ENCODE data around the gene WWOX. TPM values are rescaled to one million over a fixed set of nuclear protein-coding genes. Genes with fewer than 3 reads are reported as not detected.

The WWOX gene
- total RNA-seq, 2 donors from 2014 or later, result 30.0 to 35.4 TPM

DNA sequence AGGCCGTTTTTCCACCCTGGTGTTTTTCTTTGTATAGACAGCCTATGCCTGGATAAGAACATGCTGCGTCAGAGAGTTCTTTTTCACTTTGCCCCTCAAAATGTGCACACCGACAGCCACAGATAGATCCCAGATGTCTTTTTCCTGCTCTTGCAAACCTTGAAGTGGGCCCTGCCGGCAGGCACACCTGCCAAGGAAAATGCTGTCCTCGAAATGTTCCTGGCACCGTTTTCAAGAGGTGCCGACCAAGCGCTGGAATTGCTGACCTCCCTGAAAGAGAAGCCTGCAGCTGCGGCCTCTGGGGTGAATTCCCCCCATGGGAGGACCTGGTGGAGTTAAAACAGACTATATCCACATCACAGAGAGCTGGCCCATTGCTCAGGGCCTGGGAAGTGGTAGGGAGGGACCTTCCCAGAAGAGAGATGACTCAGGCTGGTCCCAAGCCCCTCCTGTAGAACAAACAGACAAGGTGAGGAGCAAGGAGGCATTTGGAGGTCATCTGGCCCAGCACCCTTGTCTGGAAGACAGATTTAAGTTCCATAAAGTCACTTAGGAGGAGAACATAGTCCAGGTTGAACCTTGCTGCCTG is 833.0 kb downstream of the WWOX start:
- Mint-ChIP-seq H3K4me1 (no peaks in the 10 kb centered on the region), H3K27ac (no peak overlapping the region), H3K36me3 (ENCODE audit: low read depth) (no peaks in the 10 kb centered on the region), H3K9me3 (no peaks in the 10 kb centered on the region), H3K27me3 (ENCODE audit: insufficient read depth) (no peaks in the 10 kb centered on the region), H3K4me3 (no peak overlapping the region)
- TF ChIP-seq, protein P1, sequence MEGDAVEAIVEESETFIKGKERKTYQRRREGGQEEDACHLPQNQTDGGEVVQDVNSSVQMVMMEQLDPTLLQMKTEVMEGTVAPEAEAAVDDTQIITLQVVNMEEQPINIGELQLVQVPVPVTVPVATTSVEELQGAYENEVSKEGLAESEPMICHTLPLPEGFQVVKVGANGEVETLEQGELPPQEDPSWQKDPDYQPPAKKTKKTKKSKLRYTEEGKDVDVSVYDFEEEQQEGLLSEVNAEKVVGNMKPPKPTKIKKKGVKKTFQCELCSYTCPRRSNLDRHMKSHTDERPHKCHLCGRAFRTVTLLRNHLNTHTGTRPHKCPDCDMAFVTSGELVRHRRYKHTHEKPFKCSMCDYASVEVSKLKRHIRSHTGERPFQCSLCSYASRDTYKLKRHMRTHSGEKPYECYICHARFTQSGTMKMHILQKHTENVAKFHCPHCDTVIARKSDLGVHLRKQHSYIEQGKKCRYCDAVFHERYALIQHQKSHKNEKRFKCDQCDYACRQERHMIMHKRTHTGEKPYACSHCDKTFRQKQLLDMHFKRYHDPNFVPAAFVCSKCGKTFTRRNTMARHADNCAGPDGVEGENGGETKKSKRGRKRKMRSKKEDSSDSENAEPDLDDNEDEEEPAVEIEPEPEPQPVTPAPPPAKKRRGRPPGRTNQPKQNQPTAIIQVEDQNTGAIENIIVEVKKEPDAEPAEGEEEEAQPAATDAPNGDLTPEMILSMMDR (conservative IDR thresholded peaks at IDR 0.05), result no peak
- H3K36me3 ChIP-seq (ENCODE audit: control insufficient read depth, insufficient read depth, low read length), result no peaks in the 10 kb centered on the region
- 91 to 97% methylated on average over 3 to 9 of the region's 9 CpGs for WGBS, 2 experiments (ENCODE audit: insufficient coverage in 1 of 2, insufficient read length in 1 of 2)
- no peak overlapping the region for H3K4me3 ChIP-seq (ENCODE audit: low read length)
- no peaks in the 10 kb centered on the region for H3K4me1 ChIP-seq (ENCODE audit: control insufficient read depth, insufficient read depth, low read length)
- H3K9me3 ChIP-seq (ENCODE audit: control insufficient read depth, low read length), result no peaks in the 10 kb centered on the region
- H3K27ac ChIP-seq (ENCODE audit: low read depth, low read length), result no peak overlapping the region
- H3K27me3 ChIP-seq (ENCODE audit: control insufficient read depth, insufficient read depth, low read length, poor library complexity, severe bottlenecking), result no peaks in the 10 kb centered on the region
- H3K9ac ChIP-seq (ENCODE audit: extremely low read depth, low read length, poor library complexity, severe bottlenecking), result no peak overlapping the region
- DNase-seq, result no peak

DNA sequence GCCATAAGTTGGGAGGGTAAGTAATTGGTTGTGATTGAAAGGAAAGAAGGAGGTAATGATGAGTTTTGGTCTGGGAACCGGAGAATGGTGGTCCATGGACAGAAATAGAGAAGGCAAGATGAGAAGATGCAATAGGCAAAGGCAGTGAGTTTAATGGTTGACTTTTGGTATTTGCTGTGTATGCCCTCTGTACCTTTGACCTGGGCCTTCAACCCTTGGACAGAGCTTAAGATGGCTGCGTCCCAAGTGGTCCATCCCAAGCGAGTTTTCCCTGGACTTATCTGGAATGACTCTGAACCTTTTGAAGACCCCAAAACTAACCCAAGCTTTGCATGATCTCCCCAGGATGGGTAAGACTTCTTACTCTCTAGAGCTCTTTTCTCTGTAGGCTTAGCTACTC is 836.6 kb downstream of the WWOX start:
- Histone ChIP-seq H3K4me3 (ENCODE audit: low read length) (no peak overlapping the region), H3K27ac (ENCODE audit: low read depth, low read length) (no peak overlapping the region), H3K36me3 (ENCODE audit: control insufficient read depth, insufficient read depth, low read length) (no peaks in the 10 kb centered on the region), H3K9me3 (ENCODE audit: control insufficient read depth, low read length) (no peaks in the 10 kb centered on the region), H3K9ac (ENCODE audit: extremely low read depth, low read length, poor library complexity, severe bottlenecking) (no peak overlapping the region), H3K27me3 (ENCODE audit: control insufficient read depth, insufficient read depth, low read length, poor library complexity, severe bottlenecking) (no peaks in the 10 kb centered on the region), H3K4me1 (ENCODE audit: control insufficient read depth, insufficient read depth, low read length) (no peaks in the 10 kb centered on the region)
- 80 to 89% methylated on average over 2 to 3 of the region's 3 CpGs for WGBS, 2 experiments (ENCODE audit: insufficient coverage in 1 of 2, insufficient read length in 1 of 2)
- H3K27me3 Mint-ChIP-seq (ENCODE audit: insufficient read depth), result no peaks in the 10 kb centered on the region
- no peaks in the 10 kb centered on the region for H3K4me1 Mint-ChIP-seq
- no peaks in the 10 kb centered on the region for H3K9me3 Mint-ChIP-seq
- no peak overlapping the region for H3K27ac Mint-ChIP-seq
- no peak overlapping the region for H3K4me3 Mint-ChIP-seq
- no peaks in the 10 kb centered on the region for H3K36me3 Mint-ChIP-seq (ENCODE audit: low read depth)
- no peak for DNase-seq
- TF ChIP-seq, protein P1 (conservative IDR thresholded peaks at IDR 0.05), result no peak

DNA sequence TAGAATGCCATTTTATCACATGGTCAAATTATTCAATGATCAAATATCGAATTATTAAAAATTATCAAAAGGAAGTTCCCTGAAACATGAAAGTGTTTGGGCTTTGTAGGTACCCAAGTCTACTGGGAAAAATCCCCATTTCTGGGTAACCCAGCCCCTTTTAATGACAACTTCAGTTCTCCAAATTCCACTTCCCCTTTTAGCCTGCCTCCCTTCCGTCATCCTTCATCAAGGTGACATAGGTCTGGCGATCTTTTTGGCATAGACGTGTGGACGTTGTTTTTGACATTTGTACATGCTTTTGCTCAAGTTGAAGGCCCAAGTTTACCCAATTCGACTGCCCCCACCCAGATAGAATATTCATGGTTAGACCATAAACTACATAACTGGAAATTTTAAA is 840.1 kb downstream of the WWOX start:
- Mint-ChIP-seq H3K9me3 (no peaks in the 10 kb centered on the region), H3K36me3 (ENCODE audit: low read depth) (no peaks in the 10 kb centered on the region), H3K4me1 (peaks cover 5% of the 10 kb centered on the region), H3K27ac (no peak overlapping the region), H3K27me3 (ENCODE audit: insufficient read depth) (no peaks in the 10 kb centered on the region), H3K4me3 (no peak overlapping the region)
- DNase-seq, result no peak
- 77 to 100% methylated on average over 1 to 6 of the region's 6 CpGs for WGBS, 2 experiments (ENCODE audit: insufficient coverage in 1 of 2, insufficient read length in 1 of 2)
- H3K4me3 ChIP-seq (ENCODE audit: low read length), result no peak overlapping the region
- peaks cover 6% of the 10 kb centered on the region for H3K4me1 ChIP-seq (ENCODE audit: control insufficient read depth, insufficient read depth, low read length)
- no peak overlapping the region for H3K27ac ChIP-seq (ENCODE audit: low read depth, low read length)
- no peaks in the 10 kb centered on the region for H3K36me3 ChIP-seq (ENCODE audit: control insufficient read depth, insufficient read depth, low read length)
- TF ChIP-seq, protein P1 (conservative IDR thresholded peaks at IDR 0.05), result no peak
- H3K27me3 ChIP-seq (ENCODE audit: control insufficient read depth, insufficient read depth, low read length, poor library complexity, severe bottlenecking), result no peaks in the 10 kb centered on the region
- no peak overlapping the region for H3K9ac ChIP-seq (ENCODE audit: extremely low read depth, low read length, poor library complexity, severe bottlenecking)
- H3K9me3 ChIP-seq (ENCODE audit: control insufficient read depth, low read length), result no peaks in the 10 kb centered on the region

Data from endodermal cell (in vitro differentiated cells).